ENCODE measurements around the gene PIAS1. TPM values are rescaled to one million over a fixed set of nuclear protein-coding genes. Genes with fewer than 3 reads are reported as not detected.

PIAS1 gene
- total RNA-seq, 1 donor from 2014 or later: 12.0 TPM

DNA sequence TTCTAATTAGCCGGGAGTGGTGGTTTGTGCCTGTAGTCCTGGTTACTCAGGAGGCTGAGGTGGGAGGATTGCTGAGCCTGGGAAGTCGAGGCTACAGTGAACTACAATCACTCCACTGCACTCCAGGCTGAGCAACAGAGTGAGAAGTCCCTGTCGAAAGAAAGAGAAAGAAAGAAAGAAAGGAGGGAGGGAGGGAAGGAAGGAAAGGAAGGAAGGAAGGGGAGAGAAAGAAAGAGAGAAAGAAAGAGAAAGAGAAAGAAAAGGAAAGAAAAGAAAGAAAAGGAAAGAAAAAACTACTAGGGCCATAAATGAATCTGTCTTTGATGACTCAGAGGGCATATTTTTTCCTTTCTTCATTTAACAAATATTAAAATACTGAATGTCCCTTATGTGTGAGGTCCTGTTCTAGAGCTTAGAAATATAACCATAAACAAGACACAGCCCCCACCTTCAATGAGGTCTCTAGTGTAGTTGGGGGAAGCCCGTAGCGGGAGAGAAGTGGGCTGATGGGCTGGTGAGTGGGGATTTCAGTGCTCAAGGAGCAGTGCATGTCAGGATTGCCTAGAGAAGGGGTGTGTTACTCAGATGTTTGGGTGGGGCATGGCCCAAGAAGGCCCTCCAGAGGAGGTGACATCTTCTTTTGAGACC, 35.2 kb upstream of the PIAS1 start:
- H3K4me3 ChIP-seq (ENCODE audit: low read depth, low read length): no peak overlapping the region
- DNase-seq (ENCODE audit: low read depth): no peak
- TF ChIP-seq, protein P1, sequence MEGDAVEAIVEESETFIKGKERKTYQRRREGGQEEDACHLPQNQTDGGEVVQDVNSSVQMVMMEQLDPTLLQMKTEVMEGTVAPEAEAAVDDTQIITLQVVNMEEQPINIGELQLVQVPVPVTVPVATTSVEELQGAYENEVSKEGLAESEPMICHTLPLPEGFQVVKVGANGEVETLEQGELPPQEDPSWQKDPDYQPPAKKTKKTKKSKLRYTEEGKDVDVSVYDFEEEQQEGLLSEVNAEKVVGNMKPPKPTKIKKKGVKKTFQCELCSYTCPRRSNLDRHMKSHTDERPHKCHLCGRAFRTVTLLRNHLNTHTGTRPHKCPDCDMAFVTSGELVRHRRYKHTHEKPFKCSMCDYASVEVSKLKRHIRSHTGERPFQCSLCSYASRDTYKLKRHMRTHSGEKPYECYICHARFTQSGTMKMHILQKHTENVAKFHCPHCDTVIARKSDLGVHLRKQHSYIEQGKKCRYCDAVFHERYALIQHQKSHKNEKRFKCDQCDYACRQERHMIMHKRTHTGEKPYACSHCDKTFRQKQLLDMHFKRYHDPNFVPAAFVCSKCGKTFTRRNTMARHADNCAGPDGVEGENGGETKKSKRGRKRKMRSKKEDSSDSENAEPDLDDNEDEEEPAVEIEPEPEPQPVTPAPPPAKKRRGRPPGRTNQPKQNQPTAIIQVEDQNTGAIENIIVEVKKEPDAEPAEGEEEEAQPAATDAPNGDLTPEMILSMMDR (conservative IDR thresholded peaks at IDR 0.05; ENCODE audit: low read depth, low read length): no peak

DNA sequence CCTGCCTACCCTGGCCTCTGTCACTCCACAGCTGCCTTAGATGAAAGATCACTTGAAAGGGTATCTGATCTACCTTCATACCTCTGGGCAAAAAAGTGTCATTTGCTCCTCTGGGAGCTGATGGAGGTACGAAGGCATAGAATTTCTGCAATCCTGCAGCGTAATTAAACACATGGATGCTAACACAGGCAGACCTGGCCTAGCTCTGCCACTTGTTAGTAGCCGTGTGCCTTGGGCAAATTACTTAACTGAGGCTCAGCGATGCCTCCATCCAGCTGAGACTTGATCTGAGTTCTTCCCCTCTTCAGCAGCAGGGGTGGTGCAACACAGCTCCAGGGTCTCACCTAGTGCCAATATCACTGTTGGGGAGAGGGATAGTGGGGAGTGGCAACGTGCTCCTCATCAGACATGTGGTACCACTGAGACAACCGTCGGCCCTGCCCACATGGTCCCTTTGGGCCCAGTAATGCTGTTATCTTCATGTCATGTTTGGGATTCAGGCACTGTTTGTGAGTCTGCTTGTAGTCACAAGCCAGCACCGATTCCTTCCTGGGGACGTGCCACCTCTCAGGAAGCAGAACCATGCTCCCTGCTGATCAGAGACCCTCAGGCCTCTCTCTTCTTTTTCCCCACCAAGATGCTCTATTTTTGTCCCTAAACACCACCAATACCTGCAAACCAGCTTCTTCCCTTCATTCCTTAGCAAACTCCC, 34.1 kb upstream of the PIAS1 start:
- TF ChIP-seq, protein P1 (conservative IDR thresholded peaks at IDR 0.05; ENCODE audit: low read depth, low read length): no peak
- no peak for DNase-seq (ENCODE audit: low read depth)
- H3K4me3 ChIP-seq (ENCODE audit: low read depth, low read length): no peak overlapping the region

DNA sequence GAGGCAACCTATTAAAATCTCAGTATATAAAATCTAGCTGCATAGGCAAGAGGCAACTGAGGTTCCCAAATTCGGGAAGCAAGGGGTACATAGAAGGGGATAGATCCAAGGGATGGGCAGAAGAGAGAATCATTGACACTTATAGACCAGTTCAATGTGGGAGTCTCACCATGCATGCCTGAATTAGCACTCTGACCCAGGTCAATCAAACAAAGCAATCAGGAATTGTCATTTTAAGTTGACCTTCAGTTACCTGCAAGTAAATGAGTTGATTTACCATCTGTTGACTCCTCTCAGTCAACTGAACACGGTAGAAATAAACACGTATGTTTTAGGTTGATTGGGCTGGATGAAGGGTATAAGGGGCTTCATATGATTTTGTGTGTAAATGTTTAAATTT, 33.4 kb upstream of the PIAS1 start:
- no peak overlapping the region for H3K4me3 ChIP-seq (ENCODE audit: low read depth, low read length)
- DNase-seq (ENCODE audit: low read depth): no peak
- TF ChIP-seq, protein P1 (conservative IDR thresholded peaks at IDR 0.05; ENCODE audit: low read depth, low read length): no peak

DNA sequence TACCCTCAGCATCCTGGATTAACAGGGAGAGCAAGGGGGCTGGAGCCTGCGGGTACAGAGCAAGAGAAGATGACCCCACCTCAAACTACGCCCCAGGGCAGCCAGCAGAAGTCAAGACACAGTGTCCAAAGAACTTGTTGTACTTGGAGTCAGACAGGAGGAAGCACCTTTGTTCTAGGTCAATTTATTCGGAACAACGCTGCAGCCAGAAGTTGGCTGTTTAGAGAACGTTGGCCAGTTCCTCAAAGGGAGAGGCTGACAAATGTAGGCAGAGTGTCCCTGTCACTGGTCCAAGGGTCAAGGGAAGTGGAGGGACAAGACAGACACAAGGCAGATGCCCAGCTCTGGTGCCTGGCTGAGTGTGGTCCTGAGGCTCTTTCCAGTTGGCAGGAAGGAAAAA, 32.1 kb upstream of the PIAS1 start:
- no peak for DNase-seq (ENCODE audit: low read depth)
- TF ChIP-seq, protein P1 (conservative IDR thresholded peaks at IDR 0.05; ENCODE audit: low read depth, low read length): no peak
- no peak overlapping the region for H3K4me3 ChIP-seq (ENCODE audit: low read depth, low read length)

DNA sequence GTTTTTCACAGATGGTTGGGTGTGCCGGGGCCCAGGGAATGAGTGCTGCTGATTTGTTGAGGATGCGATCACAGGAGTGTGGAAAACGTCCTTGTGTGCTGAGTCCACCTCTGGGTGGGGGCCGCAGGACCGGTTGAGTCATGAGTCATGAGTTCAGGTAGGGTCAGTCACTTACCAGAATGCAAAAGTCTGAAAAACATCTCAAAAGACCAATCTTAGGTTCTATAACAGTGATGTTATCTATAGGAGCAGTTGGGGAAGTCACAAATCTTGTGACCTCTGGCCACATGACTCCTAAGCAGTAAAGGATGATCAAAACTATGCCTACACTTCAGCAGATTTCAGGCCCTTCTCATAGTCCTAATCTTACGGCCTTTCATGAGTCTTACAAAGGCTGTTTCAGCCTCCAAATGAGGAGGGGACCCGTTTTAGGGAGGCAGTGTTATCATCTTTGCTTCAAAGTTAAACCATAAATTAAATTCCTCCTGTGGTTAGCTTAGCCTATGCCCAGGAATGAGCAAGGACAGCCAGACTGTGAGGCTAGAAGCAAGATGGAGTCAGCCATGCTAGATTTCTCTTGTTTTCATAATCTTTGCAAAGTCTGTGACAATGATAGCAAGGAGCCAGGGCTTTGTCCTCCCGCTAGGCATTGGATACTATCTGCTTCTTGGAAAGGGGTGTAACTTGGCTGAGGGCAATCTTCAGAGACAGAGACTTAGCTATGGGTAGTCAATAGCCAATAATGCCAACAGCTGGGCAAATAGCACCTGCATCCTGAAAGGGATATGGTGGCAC, 30.6 kb upstream of the PIAS1 start:
- no peak for DNase-seq (ENCODE audit: low read depth)
- TF ChIP-seq, protein P1 (conservative IDR thresholded peaks at IDR 0.05; ENCODE audit: low read depth, low read length): no peak
- H3K4me3 ChIP-seq (ENCODE audit: low read depth, low read length): no peak overlapping the region

DNA sequence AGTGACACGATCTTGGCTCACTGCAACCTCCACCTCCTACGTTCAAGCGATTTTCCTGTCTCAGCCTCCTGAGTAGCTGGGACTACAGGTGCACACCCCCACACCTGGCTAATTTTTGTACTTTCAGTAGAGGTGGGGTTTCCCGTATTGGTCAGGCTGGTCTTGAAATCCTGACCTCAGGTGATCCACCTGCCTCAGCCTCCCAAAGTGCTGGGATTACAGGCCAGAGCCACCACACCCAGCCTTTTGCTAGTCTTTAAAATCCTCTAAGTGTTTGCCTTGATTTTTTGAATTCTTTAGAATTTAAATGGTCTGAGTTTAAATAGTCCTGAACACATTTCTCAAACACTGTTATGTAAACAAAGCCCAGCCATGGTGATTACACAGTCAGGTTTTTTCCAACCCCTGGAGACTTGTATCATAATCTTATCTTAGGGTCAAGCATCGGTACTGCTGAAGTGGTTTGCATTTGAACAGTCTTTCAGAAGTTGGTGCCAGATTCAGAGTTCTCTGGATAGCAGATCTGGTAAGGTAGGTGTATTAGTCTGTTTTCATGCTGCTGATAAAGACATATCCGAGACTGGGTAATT, 28.2 kb upstream of the PIAS1 start:
- TF ChIP-seq, protein P1 (conservative IDR thresholded peaks at IDR 0.05; ENCODE audit: low read depth, low read length): no peak
- no peak overlapping the region for H3K4me3 ChIP-seq (ENCODE audit: low read depth, low read length)
- DNase-seq (ENCODE audit: low read depth): no peak
